GM12891 (cell line): ENCODE measurements around the gene BNIP5.

Experiments used
- PAX5 ChIP-seq: IDR thresholded peaks from 2 replicates; pipeline ENCODE4 v1.6.1; 2011; ENCODE audit warnings: low read length, moderate library complexity, mild to moderate bottlenecking; ENCODE audit not compliant: insufficient read depth, severe bottlenecking
- POLR2A ChIP-seq: IDR thresholded peaks from 2 replicates; pipeline ENCODE4 v1.6.1; 2011; ENCODE audit warnings: low read depth, low read length, control low read depth
- POLR2AphosphoS5 ChIP-seq: IDR thresholded peaks from 2 replicates; pipeline ENCODE4 v1.6.1; 2011; ENCODE audit warnings: low read depth, low read length, control low read depth
- POU2F2 ChIP-seq: IDR thresholded peaks from 2 replicates; pipeline ENCODE4 v1.6.1; 2011; ENCODE audit warnings: low read depth, mild to moderate bottlenecking, control low read depth, low read length, moderate library complexity
- SPI1 ChIP-seq: IDR thresholded peaks from 2 replicates; pipeline ENCODE4 v1.6.1; 2011; ENCODE audit warnings: low read depth, low read length, control low read depth

- no peak for TF ChIP-seq POLR2AphosphoS5
- no peak for TF ChIP-seq PAX5
- TF ChIP-seq SPI1 = no peak
- TF ChIP-seq POLR2A = no peak
- no peak for TF ChIP-seq POU2F2
These were observed 49.8 kb downstream of the BNIP5 start for GRCh38 chr6:36286858-36287257.
